Activated CD8-positive, alpha-beta memory T cell treated with anti-CD3 and anti-CD28 coated beads, Interleukin-2, amount 10 ng/mL, durations not matched to agents 7 days and 5 days (primary cell): ENCODE data around the gene FBXL14. TPM values are rescaled to one million over a fixed set of nuclear protein-coding genes. Genes with fewer than 3 reads are reported as not detected.
"Not testable (repeated sequence)": the region's sequence is repeated elsewhere in the genome, so short reads cannot be mapped to it uniquely, and the experiment has no call there.

Experiments
- ATAC-seq: fragments of 150-1000 bp; cut with Tn5 transposase; one replicate; pipeline ENCODE4 v1.10.0; 2021; ENCODE audit warnings: moderate library complexity
- CTCF ChIA-PET: fragments of 350-600 bp; sonication (Branson Sonifier 250); formaldehyde crosslinking; loops from one replicate; lab custom pipeline; 2021; ENCODE audit warnings: antibody characterized with exemption; lab: Charles Lee
- DNase-seq: peaks from one replicate; pipeline ENCODE4 v3.0.0-alpha.2; 2020
- H3K27ac Mint-ChIP-seq: one replicate; pipeline ENCODE4 v1.8.0; 2021; ENCODE audit warnings: mild to moderate bottlenecking, mixed read lengths
- H3K27me3 Mint-ChIP-seq: one replicate; pipeline ENCODE4 v1.8.0; 2021; ENCODE audit warnings: mixed read lengths
- H3K36me3 Mint-ChIP-seq: one replicate; pipeline ENCODE4 v1.8.0; 2021; ENCODE audit warnings: mild to moderate bottlenecking, mixed read lengths
- H3K4me1 Mint-ChIP-seq: one replicate; pipeline ENCODE4 v1.8.0; 2021; ENCODE audit warnings: mixed read lengths
- H3K4me3 Mint-ChIP-seq: one replicate; pipeline ENCODE4 v1.8.0; 2021; ENCODE audit warnings: mild to moderate bottlenecking, moderate library complexity, mixed read lengths
- H3K9me3 Mint-ChIP-seq: one replicate; pipeline ENCODE4 v1.8.0; 2022; ENCODE audit warnings: low read depth, mixed read lengths
- total RNA-seq, 2 experiments: library from RNA; stranded (reverse); gene quantifications; one replicate each; pipeline ENCODE4 v1.2.3, GENCODE V29; 2021

FBXL14 gene
- total RNA-seq, 2 experiments from 2014 or later, result 28.2 to 33.4 TPM

DNA sequence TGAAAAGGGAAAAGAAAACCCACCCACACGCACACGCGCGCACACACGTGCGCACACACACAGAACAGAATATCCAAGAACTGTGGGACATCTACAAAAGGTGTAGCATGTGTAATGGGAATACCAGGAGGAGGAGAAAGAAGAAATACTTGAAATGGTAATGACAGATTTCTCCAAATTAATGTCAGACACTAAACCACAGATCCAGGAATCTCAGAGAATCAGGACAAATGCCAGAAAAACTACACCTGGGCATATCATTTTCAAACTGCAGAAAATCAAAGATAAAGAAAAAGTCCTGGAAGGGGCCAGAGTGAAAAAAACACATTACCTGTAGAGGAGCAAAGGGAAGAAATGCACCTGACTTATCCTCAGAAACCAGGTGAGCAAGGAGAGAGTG, 26.5 kb downstream of the FBXL14 start:
- no peak for ATAC-seq
- H3K36me3 Mint-ChIP-seq, result no peaks in the 10 kb centered on the region
- peaks cover 8% of the 10 kb centered on the region for H3K27me3 Mint-ChIP-seq
- H3K27ac Mint-ChIP-seq, result no peak overlapping the region
- no peaks in the 10 kb centered on the region for H3K9me3 Mint-ChIP-seq
- H3K4me3 Mint-ChIP-seq, result no peak overlapping the region
- no peaks in the 10 kb centered on the region for H3K4me1 Mint-ChIP-seq
- CTCF ChIA-PET, result no interaction called here
- no peak for DNase-seq

DNA sequence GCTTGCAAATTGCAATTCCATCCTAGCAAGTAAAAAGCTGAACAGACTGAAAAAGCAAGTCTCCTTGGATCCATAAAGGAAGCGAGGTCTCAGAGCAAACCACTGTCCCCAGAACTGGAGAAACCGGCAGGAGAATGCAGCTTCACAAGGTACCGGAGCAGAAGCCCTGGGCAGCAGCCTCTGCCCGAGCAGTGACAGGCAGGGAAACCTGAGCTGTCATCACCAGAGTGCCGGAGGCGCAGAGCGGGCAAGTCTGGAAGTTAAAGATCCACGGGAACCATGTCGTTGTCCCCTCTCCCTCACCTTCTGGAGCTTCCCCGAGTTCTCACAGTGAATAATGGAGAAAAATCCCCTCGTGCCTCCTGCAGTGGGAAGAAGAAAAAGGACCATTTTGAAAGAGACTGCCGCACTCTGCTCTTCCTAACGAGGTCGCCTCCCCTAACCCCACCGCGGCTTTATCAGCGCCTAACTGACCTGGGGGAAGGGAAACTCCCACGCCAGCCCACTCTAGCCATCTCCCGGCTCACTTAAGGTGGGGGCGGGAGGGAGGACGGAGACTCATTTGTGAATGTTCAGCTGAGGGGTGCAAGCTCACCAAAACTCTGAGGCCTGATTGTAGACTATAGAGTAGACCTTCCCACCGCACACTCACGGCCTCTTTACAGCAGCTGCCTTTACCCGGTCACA, 27.8 kb downstream of the FBXL14 start:
- DNase-seq (no peak), ATAC-seq (no peak)
- Mint-ChIP-seq H3K9me3 (no peaks in the 10 kb centered on the region), H3K4me1 (no peaks in the 10 kb centered on the region), H3K4me3 (no peak overlapping the region), H3K27me3 (peaks cover 8% of the 10 kb centered on the region), H3K36me3 (no peaks in the 10 kb centered on the region), H3K27ac (no peak overlapping the region)
- CTCF ChIA-PET, result interaction anchor here (1.2 kb wide), 1 partner anchor 13 kb away, joined by 3 read pairs; no protein-coding TSS in a partner anchor

DNA sequence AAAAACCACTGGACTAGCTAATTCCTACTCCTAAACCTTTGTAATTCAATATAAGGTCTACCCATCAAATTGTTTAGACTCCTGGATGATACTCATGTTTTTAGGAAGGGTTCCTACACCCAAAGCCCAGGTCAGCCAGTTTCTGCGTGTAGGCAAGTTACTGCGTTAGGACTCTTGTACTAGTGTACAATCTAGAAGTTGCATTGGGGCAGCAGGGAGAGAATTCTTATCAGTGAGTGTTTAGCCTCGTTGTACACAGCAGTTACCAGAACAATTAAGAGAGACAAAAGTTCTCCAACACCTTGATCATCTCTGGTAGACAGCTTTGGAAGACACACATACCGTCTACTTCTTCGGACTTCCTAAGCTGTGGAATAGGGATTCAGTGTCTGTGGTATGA, 29.2 kb downstream of the FBXL14 start:
- CTCF ChIA-PET, result interaction anchor here (1.2 kb wide), 1 partner anchor 15 kb away, joined by 3 read pairs; no protein-coding TSS in a partner anchor
- no peaks in the 10 kb centered on the region for H3K36me3 Mint-ChIP-seq
- H3K4me3 Mint-ChIP-seq, result no peak overlapping the region
- peaks cover 13% of the 10 kb centered on the region for H3K27me3 Mint-ChIP-seq
- no peak overlapping the region for H3K27ac Mint-ChIP-seq
- DNase-seq (no peak), ATAC-seq (no peak)
- no peaks in the 10 kb centered on the region for H3K4me1 Mint-ChIP-seq
- H3K9me3 Mint-ChIP-seq, result no peaks in the 10 kb centered on the region

DNA sequence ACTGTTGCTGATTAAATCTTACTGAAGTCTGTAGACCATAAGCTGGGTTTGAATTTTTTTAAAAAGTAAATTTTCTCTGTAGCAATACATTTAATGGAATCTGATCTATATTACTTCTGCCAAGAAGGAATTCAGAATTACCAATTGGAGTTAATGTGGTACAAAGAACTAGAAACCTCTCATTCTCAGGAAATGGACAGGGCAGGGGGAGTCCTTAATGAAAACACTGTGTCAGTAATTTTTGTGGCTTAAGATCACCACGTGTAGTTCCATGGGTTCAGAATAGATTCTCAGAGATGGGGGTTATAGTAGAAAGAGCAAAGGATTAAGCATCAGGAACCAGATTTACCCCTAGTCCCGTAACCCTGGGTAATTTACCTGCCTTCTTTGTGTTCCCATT, 30.3 kb downstream of the FBXL14 start:
- Mint-ChIP-seq H3K36me3 (no peaks in the 10 kb centered on the region), H3K9me3 (no peaks in the 10 kb centered on the region), H3K27ac (no peak overlapping the region), H3K27me3 (peaks cover 17% of the 10 kb centered on the region), H3K4me3 (no peak overlapping the region), H3K4me1 (no peaks in the 10 kb centered on the region)
- ATAC-seq (no peak), DNase-seq (no peak)
- CTCF ChIA-PET, result interaction anchor here (0.6 kb wide), 1 partner anchor 176 kb away, joined by 3 read pairs; no protein-coding TSS in a partner anchor

DNA sequence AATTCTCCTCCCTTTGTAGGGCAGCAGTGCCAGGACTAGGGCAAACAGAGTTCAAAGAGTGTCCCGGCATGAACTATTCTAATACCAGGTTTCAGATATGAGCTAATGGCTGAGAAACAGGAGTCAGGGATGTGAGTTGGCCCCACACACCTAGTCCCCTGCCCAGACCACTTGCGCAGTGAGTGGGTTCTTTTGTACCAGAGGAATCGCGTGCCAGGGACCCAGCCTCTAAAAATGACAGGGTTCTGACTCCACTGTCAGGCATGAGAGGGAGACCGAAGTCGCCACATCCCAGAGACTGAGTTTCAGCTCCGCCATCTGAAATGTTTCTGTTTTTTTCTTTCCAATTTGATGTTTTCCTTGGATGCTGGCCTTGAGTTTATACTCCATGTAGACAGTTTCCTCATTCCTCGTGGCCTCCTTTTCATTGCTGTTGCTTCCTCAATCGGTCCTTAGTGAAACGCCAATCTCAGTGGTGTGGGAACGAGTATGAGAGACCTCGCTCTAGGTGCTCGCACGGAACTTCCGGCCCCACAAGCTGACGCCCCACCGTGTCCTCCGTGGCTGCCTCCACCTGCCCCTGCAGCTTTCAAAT, 31.5 kb downstream of the FBXL14 start:
- no peaks in the 10 kb centered on the region for H3K9me3 Mint-ChIP-seq
- H3K4me3 Mint-ChIP-seq, result no peak overlapping the region
- H3K4me1 Mint-ChIP-seq, result no peaks in the 10 kb centered on the region
- CTCF ChIA-PET, result interaction anchor here (1.2 kb wide), 1 partner anchor 20 kb away, joined by 6 read pairs; no protein-coding TSS in a partner anchor
- H3K27ac Mint-ChIP-seq, result no peak overlapping the region
- no peak for ATAC-seq
- H3K36me3 Mint-ChIP-seq, result no peaks in the 10 kb centered on the region
- peaks cover 20% of the 10 kb centered on the region for H3K27me3 Mint-ChIP-seq
- DNase-seq, result no peak

DNA sequence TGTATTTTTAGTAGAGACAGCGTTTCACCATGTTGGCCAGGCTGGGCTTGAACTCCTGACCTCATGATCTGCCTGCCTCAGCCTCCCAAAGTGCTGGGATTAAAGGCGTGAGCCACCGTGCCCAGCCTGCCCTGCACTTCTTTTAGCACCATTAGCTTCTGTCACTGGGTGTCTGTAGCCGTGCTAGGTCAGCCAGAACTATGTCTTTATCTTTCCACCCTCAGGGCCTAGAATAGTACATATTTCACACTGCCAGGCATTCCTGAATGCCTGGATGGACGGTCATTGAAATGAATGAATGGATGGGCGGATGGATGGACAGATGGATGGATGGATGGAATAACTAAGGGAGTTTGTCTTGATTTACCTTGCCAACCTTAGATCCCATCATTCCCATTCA, 33.7 kb downstream of the FBXL14 start:
- DNase-seq (no peak), ATAC-seq (no peak)
- Mint-ChIP-seq H3K4me1 (no peaks in the 10 kb centered on the region), H3K27me3 (peaks cover 15% of the 10 kb centered on the region), H3K27ac (no peak overlapping the region), H3K9me3 (no peaks in the 10 kb centered on the region), H3K36me3 (no peaks in the 10 kb centered on the region), H3K4me3 (no peak overlapping the region)
- CTCF ChIA-PET, result no interaction called here

DNA sequence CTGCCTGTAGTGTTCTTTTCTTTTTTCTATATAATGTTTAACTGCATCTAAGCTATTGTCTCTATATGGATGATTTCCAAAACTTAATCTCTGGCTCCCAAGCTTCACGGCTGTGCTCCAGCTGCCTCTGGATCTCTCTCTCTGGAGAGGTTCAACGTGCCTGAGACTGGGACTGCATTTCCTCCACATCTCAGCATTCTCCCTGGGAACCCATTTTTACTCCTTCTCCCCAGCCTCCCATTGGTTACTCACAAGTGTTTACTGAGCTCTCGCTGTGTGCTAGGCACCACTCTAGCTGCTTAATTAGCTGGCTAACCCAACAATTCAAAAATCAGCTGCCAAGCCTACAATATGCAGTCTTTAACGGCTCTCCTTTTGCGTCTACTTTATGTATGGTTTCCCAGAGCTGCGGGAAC, 34.7 kb downstream of the FBXL14 start:
- ATAC-seq, result no peak
- H3K27me3 Mint-ChIP-seq, result peaks cover 18% of the 10 kb centered on the region
- H3K27ac Mint-ChIP-seq, result no peak overlapping the region
- H3K36me3 Mint-ChIP-seq, result no peaks in the 10 kb centered on the region
- no peaks in the 10 kb centered on the region for H3K9me3 Mint-ChIP-seq
- DNase-seq, result no peak
- CTCF ChIA-PET, result interaction anchor here (0.8 to 1.5 kb wide), 2 partner anchors 23 to 442 kb away, joined by 3 to 4 read pairs; no protein-coding TSS in a partner anchor
- no peaks in the 10 kb centered on the region for H3K4me1 Mint-ChIP-seq
- no peak overlapping the region for H3K4me3 Mint-ChIP-seq

DNA sequence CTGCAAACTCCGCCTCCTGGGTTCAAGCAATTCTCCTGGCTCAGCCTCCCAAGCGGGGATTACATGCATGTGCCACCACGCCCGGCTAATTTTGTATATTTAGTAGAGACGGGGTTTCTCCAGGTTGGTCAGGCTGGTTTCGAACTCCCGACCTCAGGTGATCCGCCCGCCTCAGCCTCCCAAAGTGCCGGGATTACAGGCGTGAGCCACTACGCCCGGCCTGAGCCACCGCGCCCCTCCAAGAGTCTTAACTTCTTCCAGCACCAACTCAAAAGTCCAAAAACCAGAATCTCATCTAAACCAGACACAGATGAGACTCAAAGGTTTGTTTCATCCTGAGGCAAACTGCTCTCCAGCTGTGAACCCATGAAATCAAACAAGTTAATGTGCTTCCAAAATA, 36.3 kb downstream of the FBXL14 start:
- H3K4me3 Mint-ChIP-seq, H3K9me3 Mint-ChIP-seq, H3K27ac Mint-ChIP-seq, DNase-seq, CTCF ChIA-PET, ATAC-seq, H3K4me1 Mint-ChIP-seq, H3K36me3 Mint-ChIP-seq: not testable (repeated sequence)
- H3K27me3 Mint-ChIP-seq, result peaks cover 28% of the 10 kb centered on the region

DNA sequence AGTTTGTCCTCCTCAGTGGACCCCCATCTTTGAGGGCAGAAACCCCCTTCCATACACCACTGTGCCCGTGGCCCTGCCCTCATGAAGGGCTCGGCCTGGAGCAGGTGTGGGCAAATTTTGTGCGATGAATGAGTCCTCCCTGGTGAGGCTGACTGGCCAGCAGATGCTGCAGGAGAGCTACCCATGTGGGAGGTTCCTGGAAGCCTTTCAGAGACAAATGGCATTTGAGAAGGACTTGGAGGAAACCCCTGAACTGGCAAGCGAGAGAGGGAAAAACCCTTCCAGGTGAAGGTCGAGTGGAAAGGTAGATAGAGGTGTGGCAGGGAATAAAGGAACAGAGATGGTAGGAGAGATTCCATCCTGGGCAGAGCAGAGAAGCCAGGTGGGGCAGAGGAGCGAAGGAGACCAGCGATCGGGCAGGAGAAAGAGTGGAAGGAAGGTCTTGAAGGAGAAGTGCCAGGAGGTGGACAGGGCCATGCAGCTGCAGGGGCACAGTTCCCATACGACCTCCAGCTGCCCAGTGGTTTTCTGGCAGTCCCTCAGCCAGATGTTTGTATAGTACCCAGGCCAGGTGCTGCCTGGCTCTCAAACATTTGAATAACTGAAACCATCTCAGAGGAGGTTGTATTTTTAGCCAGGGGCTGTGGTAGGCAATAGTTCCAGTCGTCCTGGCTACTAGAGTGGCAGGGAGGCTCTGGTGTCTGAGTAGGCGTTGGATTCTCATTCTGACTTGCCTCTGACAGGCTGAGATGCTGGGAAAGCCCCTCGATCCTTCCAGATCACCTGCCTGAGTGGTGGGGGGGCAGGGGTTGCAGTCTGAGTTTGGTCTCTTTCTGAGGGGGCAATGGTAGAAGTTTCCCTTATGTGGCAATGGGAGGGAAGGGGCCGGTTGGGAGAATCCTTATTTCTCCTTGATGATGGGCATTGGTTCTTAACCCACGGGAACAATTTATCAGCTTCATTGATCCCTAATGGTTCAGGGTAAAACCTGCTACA, 40.1 kb downstream of the FBXL14 start:
- H3K27ac Mint-ChIP-seq, result no peak overlapping the region
- ATAC-seq, result no peak
- peaks cover 5% of the 10 kb centered on the region for H3K4me1 Mint-ChIP-seq
- peaks cover 28% of the 10 kb centered on the region for H3K27me3 Mint-ChIP-seq
- peak; percentile 50 for DNase-seq
- peaks cover 3% of the 10 kb centered on the region for H3K9me3 Mint-ChIP-seq
- no peak overlapping the region for H3K4me3 Mint-ChIP-seq
- CTCF ChIA-PET, result no interaction called here
- no peaks in the 10 kb centered on the region for H3K36me3 Mint-ChIP-seq

DNA sequence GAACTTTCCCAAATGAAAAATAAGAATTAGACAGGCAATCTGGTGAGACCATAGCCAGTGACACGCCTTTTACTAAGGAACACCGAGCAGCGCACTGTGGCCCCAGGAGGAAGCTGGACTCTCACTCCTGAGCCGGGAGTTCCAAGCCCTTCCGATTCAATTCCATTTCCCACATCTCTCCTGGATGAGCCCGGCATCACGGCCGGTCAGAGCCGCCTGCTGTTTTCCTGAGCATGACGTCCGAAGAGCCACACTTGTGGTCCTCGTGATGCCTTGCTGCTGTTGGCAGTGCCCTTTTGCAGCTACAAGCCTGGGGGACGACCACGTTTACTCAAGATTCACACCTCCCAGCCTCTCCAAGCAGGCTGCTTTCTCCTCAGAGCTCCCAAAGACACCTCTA, 40.8 kb downstream of the FBXL14 start:
- no peak overlapping the region for H3K27ac Mint-ChIP-seq
- ATAC-seq, result no peak
- CTCF ChIA-PET, result no interaction called here
- no peak for DNase-seq
- H3K4me3 Mint-ChIP-seq, result no peak overlapping the region
- peaks cover 5% of the 10 kb centered on the region for H3K4me1 Mint-ChIP-seq
- peaks cover 25% of the 10 kb centered on the region for H3K27me3 Mint-ChIP-seq
- H3K36me3 Mint-ChIP-seq, result peaks cover 2% of the 10 kb centered on the region
- H3K9me3 Mint-ChIP-seq, result peaks cover 3% of the 10 kb centered on the region

DNA sequence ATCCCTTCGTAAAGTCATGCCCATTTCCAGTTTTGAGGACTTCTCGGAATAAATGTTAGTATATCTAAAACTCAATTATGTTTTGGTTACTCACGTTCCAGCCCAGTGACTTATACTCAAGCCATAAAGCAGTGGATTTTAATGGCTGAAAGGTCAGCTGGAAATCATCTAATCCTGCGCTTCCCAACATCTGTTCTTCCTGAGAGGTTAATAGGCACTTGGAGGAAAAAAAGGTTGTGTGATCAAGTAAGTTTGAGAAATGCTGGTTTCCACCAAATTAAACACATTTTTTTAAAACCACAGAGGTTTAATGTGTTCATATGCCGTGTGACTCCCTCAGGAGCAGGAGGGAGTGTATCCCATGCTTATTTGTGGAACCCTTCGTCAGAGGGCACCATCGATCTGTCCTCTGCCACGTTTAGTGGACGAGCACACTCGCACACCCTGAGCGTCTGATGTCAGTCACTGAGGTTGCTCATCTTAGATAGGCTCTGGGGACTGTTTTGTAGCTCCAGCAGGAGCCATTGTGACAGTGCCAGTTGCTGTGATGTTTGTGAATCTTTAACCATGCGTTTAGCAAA, 41.4 kb downstream of the FBXL14 start:
- DNase-seq, result no peak
- CTCF ChIA-PET, result no interaction called here
- ATAC-seq, result no peak
- Mint-ChIP-seq H3K4me3 (no peak overlapping the region), H3K4me1 (peaks cover 5% of the 10 kb centered on the region), H3K27ac (no peak overlapping the region), H3K27me3 (peaks cover 22% of the 10 kb centered on the region), H3K36me3 (peaks cover 2% of the 10 kb centered on the region), H3K9me3 (peaks cover 3% of the 10 kb centered on the region)

DNA sequence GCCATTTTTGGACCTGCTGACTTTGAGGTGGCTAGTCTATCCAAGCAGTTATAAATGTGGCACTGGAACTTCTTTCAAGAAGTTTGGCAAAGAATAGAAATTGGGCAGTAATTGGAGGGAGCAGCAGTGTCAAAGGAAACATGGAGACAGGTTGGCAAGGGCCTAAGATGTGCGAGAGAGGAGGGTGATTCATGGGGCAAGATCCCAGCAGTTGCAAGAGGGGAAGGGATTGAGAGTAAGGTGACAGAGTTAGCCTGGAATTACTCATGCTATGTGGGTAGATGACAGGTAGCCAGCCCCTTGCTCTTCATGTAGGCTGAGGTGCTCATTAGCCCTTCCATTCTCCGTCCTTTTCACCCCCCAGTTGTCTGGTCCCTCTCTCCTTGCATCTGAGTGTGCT, 42.2 kb downstream of the FBXL14 start:
- peaks cover 5% of the 10 kb centered on the region for H3K4me1 Mint-ChIP-seq
- peaks cover 2% of the 10 kb centered on the region for H3K36me3 Mint-ChIP-seq
- no peak overlapping the region for H3K27ac Mint-ChIP-seq
- H3K9me3 Mint-ChIP-seq, result peaks cover 3% of the 10 kb centered on the region
- ATAC-seq (no peak), DNase-seq (no peak)
- H3K4me3 Mint-ChIP-seq, result no peak overlapping the region
- peaks cover 27% of the 10 kb centered on the region for H3K27me3 Mint-ChIP-seq
- CTCF ChIA-PET, result no interaction called here

DNA sequence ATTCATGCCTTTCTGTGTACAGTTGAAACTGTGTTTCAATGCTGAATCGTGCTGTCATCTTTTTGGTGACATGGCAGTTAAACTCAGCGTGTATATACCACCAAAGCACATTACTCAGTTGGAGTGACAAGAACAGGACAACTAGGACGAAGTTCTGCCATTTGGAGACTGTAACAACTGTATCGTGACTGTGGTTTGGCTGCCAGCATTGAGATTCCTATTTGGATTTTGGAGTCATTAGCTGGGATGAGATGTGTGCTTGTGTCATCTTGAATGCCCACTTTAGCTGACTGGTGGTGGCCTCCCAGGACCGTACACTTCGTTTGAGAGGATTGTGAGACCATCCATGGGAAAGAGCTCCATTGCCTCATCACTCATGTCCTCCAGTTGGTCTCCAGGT, 42.9 kb downstream of the FBXL14 start:
- Mint-ChIP-seq H3K27ac (no peak overlapping the region), H3K9me3 (peaks cover 3% of the 10 kb centered on the region), H3K27me3 (peaks cover 31% of the 10 kb centered on the region), H3K4me3 (no peak overlapping the region), H3K4me1 (peaks cover 5% of the 10 kb centered on the region), H3K36me3 (peaks cover 2% of the 10 kb centered on the region)
- CTCF ChIA-PET, result no interaction called here
- DNase-seq (no peak), ATAC-seq (no peak)
